NCI-H510A (cell line): ENCODE results near the gene PPP1R15A.
"Not testable (repeated sequence)": the region's sequence is repeated elsewhere in the genome, so short reads cannot be mapped to it uniquely, and the experiment has no call there.

Source experiments
- DNase-seq: peaks from one replicate; lab custom pipeline; 2025; lab: John Stamatoyannopoulos, UW

PPP1R15A gene

GRCh38 chr19:48881741-48882657, 9.8 kb downstream of the PPP1R15A start:
- no peak for DNase-seq

- DNase-seq: no peak
Measured at GRCh38 chr19:48883726-48884125, 11.5 kb downstream of the PPP1R15A start.

- DNase-seq: no peak
Measured at GRCh38 chr19:48887861-48888612, 15.8 kb downstream of the PPP1R15A start.

GRCh38 chr19:48889496-48889895, 17.3 kb downstream of the PPP1R15A start:
- DNase-seq: not testable (repeated sequence)

- DNase-seq: no peak
Measured at GRCh38 chr19:48890551-48890950, 18.3 kb downstream of the PPP1R15A start.

GRCh38 chr19:48895226-48895625, 23.0 kb downstream of the PPP1R15A start:
- DNase-seq: no peak

- no peak for DNase-seq
Measured at GRCh38 chr19:48896191-48896720, 24.0 kb downstream of the PPP1R15A start.

- DNase-seq: no peak
Measured at GRCh38 chr19:48897181-48897580, 25.0 kb downstream of the PPP1R15A start.

- DNase-seq: not testable (repeated sequence)
Measured at GRCh38 chr19:48899386-48899749, 27.1 kb downstream of the PPP1R15A start.

- peak; percentile 97 for DNase-seq
Measured at GRCh38 chr19:48899781-48900476, 27.7 kb downstream of the PPP1R15A start, which contains the start of gene NUCB1. Gene NUCB1 (plus strand): TSS chr19:48900312. CDS start chr19:48900797, 485 bp downstream.

GRCh38 chr19:48900477-48901406, 28.5 kb downstream of the PPP1R15A start:
- DNase-seq: no peak

GRCh38 chr19:48902291-48902690, 30.1 kb downstream of the PPP1R15A start:
- DNase-seq: not testable (repeated sequence)

GRCh38 chr19:48903788-48904187, 31.6 kb downstream of the PPP1R15A start:
- not testable (repeated sequence) for DNase-seq

GRCh38 chr19:48905664-48906063, 33.4 kb downstream of the PPP1R15A start:
- DNase-seq: no peak

- no peak for DNase-seq
Measured at GRCh38 chr19:48906324-48906723, 34.1 kb downstream of the PPP1R15A start.

GRCh38 chr19:48907671-48908070, 35.5 kb downstream of the PPP1R15A start:
- DNase-seq: no peak

- not testable (repeated sequence) for DNase-seq
Measured at GRCh38 chr19:48909424-48910077, 37.3 kb downstream of the PPP1R15A start.

- DNase-seq: no peak
Measured at GRCh38 chr19:48910803-48911202, 38.6 kb downstream of the PPP1R15A start.

GRCh38 chr19:48913114-48913889, 41.1 kb downstream of the PPP1R15A start:
- no peak for DNase-seq

- DNase-seq: no peak
Measured at GRCh38 chr19:48914181-48914580, 42.0 kb downstream of the PPP1R15A start.
